COR-L47 (cell line): ENCODE data around the gene OR1M1.

Source experiments
- DNase-seq: peaks from one replicate; lab custom pipeline; 2025; lab: John Stamatoyannopoulos, UW

Gene OR1M1

GRCh38 chr19:9075064-9075949 lies 11.6 kb upstream of the OR1M1 start:
- peak; percentile 91 for DNase-seq

DNA sequence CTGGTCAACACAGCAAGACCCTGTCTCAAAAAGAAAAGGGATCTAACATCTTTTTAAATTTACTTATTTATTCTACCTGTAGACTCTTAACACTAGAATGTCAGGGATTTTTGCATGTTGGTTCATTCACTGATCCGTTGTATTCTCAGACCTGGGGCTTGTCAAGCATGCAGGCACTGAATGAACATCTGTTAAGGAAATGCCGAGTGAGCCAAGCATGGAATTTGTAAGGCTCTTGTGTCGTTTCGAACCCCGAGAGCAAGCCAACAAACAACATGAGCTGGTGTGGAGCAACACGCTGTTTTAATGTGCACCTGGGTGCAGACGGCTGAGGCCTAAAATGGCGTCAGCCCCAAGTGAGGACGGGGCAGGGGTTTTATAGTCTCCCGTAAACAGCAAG lies 10.0 kb upstream of the OR1M1 start:
- DNase-seq, result no peak

- no peak for DNase-seq
Measured at GRCh38 chr19:9078651-9079050, 8.2 kb upstream of the OR1M1 start.

GRCh38 chr19:9107375-9107774 lies 20.5 kb downstream of the OR1M1 start, which contains the start of gene OR7G2:
OR7G2 (minus strand) TSS chr19:9107475; CDS start chr19:9103243, 4,232 bp downstream.
- no peak for DNase-seq

GRCh38 chr19:9109959-9110358 lies 23.1 kb downstream of the OR1M1 start:
- no peak for DNase-seq

- DNase-seq, result no peak
Measured at GRCh38 chr19:9115307-9115813, 28.5 kb downstream of the OR1M1 start, which contains the start of gene OR7G1. OR7G1 (minus strand) TSS chr19:9115763; CDS start chr19:9115763, 0 bp downstream.

DNA sequence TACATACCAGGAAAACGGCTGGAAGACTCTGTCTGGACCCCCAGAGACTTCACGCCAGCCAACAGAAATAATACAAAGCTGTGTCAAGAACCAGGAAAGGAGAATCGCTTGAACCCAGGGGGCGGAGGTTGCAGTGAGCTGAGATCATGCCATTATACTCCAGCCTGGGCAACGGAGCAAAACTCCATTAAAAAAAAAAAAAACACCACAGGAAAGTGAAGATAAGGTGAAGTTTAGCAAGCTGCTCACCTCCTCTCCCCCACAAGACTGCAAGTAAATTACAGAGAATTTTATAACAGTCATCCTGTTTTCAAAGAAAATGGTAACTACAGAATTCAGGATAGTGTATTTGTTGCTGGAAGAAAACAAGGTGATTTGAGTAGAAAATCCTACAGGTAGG lies 29.7 kb downstream of the OR1M1 start:
- DNase-seq, result no peak

GRCh38 chr19:9126900-9127405 lies 40.1 kb downstream of the OR1M1 start, which contains the start of gene OR7G3:
OR7G3 (minus strand) TSS chr19:9126950; CDS start chr19:9126950, 0 bp downstream.
- no peak for DNase-seq

DNA sequence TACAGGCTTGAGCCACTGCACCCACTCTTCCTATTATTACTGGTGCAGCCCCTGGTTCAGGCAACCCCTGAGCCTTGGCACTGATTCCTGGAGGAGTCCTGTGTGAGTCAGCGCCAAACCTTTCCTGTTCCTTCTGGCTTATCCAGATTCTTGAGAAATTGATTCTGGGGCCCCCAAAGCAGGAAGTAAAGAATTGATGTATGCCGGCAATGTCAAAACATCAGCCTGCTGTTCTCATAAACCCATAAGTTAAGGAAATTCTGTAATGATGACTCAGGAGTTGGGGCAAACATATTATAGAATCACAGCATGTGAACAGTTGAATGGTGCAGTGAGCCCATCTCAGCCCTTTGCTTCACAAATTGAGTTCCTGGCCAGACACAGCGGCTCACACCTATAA lies 41.3 kb downstream of the OR1M1 start:
- no peak for DNase-seq

GRCh38 chr19:9130965-9131364 lies 44.1 kb downstream of the OR1M1 start:
- no peak for DNase-seq

- no peak for DNase-seq
Measured at GRCh38 chr19:9132422-9132821, 45.6 kb downstream of the OR1M1 start.

GRCh38 chr19:9139609-9140158 lies 52.8 kb downstream of the OR1M1 start:
- no peak for DNase-seq

- DNase-seq, result peak; percentile 88
Measured at GRCh38 chr19:9140159-9140874, 53.5 kb downstream of the OR1M1 start, which contains the start of gene ZNF317. ZNF317 (plus strand) TSS chr19:9140397; CDS start chr19:9156017, 15,620 bp downstream.

GRCh38 chr19:9144920-9145319 lies 58.1 kb downstream of the OR1M1 start:
- DNase-seq, result no peak
